ENCODE measurements around the gene PNRC2. TPM values are rescaled to one million over a fixed set of nuclear protein-coding genes. Genes with fewer than 3 reads are reported as not detected.
A peak's percentile ranks its signal among the peaks of the same experiment; 100 is the strongest.

Gene PNRC2
- total and polyA plus RNA-seq, 2 of the 13 experiments (the other 11 are each of a cell fraction or from before 2014, with no cell fraction given) = 74.9 to 97.5 TPM

GRCh38 chr1:23959461-23960290 lies at the start of gene PNRC2 (continued):
- TF ChIP-seq SP2 (CRISPR knock-in tag; IDR thresholded peaks at IDR 0.05) (peak; percentile 79), HMGA1 (CRISPR knock-in tag; conservative IDR thresholded peaks at IDR 0.05) (no peak), ZMYM3 (CRISPR knock-in tag; IDR thresholded peaks at IDR 0.05) (no peak), REL (CRISPR knock-in tag; conservative IDR thresholded peaks at IDR 0.05) (peak; percentile 15; the same call in 1 of the 2 replicates), MTF1 (CRISPR knock-in tag; IDR thresholded peaks at IDR 0.05) (0 out of 2 replicates have a peak, but pooled peaks have one; percentile 42), IRF2 (CRISPR knock-in tag; IDR thresholded peaks at IDR 0.05) (peak; percentile 86), ZNF235 (CRISPR knock-in tag; IDR thresholded peaks at IDR 0.05; ENCODE audit: borderline replicate concordance) (no peak), ZNF264 (CRISPR knock-in tag; IDR thresholded peaks at IDR 0.05) (peak; percentile 59; the same call in 1 of the 2 replicates), ZNF780A (CRISPR knock-in tag; IDR thresholded peaks at IDR 0.05) (no peak; the same call in 1 of the 2 replicates), ZNF773 (CRISPR knock-in tag; IDR thresholded peaks at IDR 0.05; ENCODE audit: borderline replicate concordance) (peak; percentile 61; the same call in 1 of the 2 replicates), HCFC1 (IDR thresholded peaks at IDR 0.05; ENCODE audit: low read depth, low read length) (no peak; the same call in 1 of the 2 replicates), NFKBIZ (CRISPR knock-in tag; IDR thresholded peaks at IDR 0.05) (peak; percentile 74; the same call in 1 of the 2 replicates), KAT8 (CRISPR knock-in tag; IDR thresholded peaks at IDR 0.05) (peak; percentile 92), ZFAT (CRISPR knock-in tag; conservative IDR thresholded peaks at IDR 0.05) (0 out of 2 replicates have a peak, but pooled peaks have one; percentile 36), HBP1 (CRISPR knock-in tag; IDR thresholded peaks at IDR 0.05; ENCODE audit: low read depth) (no peak; the same call in 1 of the 2 replicates), FOXC1 (CRISPR knock-in tag; IDR thresholded peaks at IDR 0.05; ENCODE audit: borderline replicate concordance) (peak; percentile 76), ZSCAN20 (CRISPR knock-in tag; IDR thresholded peaks at IDR 0.05; ENCODE audit: borderline replicate concordance) (no peak), SALL1 (CRISPR knock-in tag; IDR thresholded peaks at IDR 0.05) (peak; percentile 91)
- TF ChIP-seq, protein P1, sequence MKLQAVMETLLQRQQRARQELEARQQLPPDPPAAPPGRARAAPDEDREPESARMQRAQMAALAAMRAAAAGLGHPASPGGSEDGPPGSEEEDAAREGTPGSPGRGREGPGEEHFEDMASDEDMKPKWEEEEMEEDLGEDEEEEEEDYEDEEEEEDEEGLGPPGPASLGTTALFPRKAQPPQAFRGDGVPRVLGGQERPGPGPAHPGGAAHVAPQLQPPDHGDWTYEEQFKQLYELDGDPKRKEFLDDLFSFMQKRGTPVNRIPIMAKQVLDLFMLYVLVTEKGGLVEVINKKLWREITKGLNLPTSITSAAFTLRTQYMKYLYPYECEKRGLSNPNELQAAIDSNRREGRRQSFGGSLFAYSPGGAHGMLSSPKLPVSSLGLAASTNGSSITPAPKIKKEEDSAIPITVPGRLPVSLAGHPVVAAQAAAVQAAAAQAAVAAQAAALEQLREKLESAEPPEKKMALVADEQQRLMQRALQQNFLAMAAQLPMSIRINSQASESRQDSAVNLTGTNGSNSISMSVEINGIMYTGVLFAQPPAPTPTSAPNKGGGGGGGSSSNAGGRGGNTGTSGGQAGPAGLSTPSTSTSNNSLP (IDR thresholded peaks at IDR 0.05; ENCODE audit: low read depth, low read length) = no peak
- TF ChIP-seq, protein P2, sequence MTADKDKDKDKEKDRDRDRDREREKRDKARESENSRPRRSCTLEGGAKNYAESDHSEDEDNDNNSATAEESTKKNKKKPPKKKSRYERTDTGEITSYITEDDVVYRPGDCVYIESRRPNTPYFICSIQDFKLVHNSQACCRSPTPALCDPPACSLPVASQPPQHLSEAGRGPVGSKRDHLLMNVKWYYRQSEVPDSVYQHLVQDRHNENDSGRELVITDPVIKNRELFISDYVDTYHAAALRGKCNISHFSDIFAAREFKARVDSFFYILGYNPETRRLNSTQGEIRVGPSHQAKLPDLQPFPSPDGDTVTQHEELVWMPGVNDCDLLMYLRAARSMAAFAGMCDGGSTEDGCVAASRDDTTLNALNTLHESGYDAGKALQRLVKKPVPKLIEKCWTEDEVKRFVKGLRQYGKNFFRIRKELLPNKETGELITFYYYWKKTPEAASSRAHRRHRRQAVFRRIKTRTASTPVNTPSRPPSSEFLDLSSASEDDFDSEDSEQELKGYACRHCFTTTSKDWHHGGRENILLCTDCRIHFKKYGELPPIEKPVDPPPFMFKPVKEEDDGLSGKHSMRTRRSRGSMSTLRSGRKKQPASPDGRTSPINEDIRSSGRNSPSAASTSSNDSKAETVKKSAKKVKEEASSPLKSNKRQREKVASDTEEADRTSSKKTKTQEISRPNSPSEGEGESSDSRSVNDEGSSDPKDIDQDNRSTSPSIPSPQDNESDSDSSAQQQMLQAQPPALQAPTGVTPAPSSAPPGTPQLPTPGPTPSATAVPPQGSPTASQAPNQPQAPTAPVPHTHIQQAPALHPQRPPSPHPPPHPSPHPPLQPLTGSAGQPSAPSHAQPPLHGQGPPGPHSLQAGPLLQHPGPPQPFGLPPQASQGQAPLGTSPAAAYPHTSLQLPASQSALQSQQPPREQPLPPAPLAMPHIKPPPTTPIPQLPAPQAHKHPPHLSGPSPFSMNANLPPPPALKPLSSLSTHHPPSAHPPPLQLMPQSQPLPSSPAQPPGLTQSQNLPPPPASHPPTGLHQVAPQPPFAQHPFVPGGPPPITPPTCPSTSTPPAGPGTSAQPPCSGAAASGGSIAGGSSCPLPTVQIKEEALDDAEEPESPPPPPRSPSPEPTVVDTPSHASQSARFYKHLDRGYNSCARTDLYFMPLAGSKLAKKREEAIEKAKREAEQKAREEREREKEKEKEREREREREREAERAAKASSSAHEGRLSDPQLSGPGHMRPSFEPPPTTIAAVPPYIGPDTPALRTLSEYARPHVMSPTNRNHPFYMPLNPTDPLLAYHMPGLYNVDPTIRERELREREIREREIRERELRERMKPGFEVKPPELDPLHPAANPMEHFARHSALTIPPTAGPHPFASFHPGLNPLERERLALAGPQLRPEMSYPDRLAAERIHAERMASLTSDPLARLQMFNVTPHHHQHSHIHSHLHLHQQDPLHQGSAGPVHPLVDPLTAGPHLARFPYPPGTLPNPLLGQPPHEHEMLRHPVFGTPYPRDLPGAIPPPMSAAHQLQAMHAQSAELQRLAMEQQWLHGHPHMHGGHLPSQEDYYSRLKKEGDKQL (CRISPR knock-in tag; IDR thresholded peaks at IDR 0.05; ENCODE audit: low read depth) = no peak
